ENCODE results near the gene PRKRA.

- no peak for TF ChIP-seq SNAI2 (CRISPR knock-in tag; IDR thresholded peaks at IDR 0.05)
- TF ChIP-seq PATZ1 (CRISPR knock-in tag; IDR thresholded peaks at IDR 0.05; ENCODE audit: borderline replicate concordance), result no peak
- TF ChIP-seq ESRRG (CRISPR knock-in tag; IDR thresholded peaks at IDR 0.05), result no peak
- no peak for TF ChIP-seq ZNF565 (CRISPR knock-in tag; conservative IDR thresholded peaks at IDR 0.05; ENCODE audit: low read depth)
- no peak for TF ChIP-seq TOX (CRISPR knock-in tag; IDR thresholded peaks at IDR 0.05; ENCODE audit: borderline replicate concordance)
- no peak for TF ChIP-seq ZFP30 (CRISPR knock-in tag; IDR thresholded peaks at IDR 0.05)
These were observed 22.4 kb upstream of the PRKRA start for GRCh38 chr2:178473373-178473772.
